GM23338 (cell line): ENCODE measurements around the gene ZNF532. TPM values are rescaled to one million over a fixed set of nuclear protein-coding genes. Genes with fewer than 3 reads are reported as not detected.

Experiments used
- ATAC-seq: fragments of 200-7000 bp; cut with Tn5 transposase; 3 replicates; pipeline ENCODE4 v1.9.1; 2020
- DNase-seq: peaks from one replicate; pipeline ENCODE4 v3.0.0-alpha.2; 2015; ENCODE audit warnings: low spot score
- H2AFZ ChIP-seq: fragments of 200-600 bp; sonication (generic); 2 replicates; pipeline ENCODE4 v1.8.0; 2016; ENCODE audit warnings: antibody characterized with exemption, mild to moderate bottlenecking, moderate library complexity
- H3F3A ChIP-seq: fragments of 200-600 bp; sonication (generic); replicated peaks from 2 replicates; pipeline ENCODE4 v1.8.0; 2017; ENCODE audit warnings: antibody characterized with exemption, mixed run types, low read depth
- H3K27ac ChIP-seq: fragments of 200-600 bp; sonication (generic); 2 replicates; pipeline ENCODE4 v1.6.1; 2016; ENCODE audit warnings: low read depth
- H3K27me3 ChIP-seq: fragments of 200-600 bp; sonication (generic); 2 replicates; pipeline ENCODE4 v1.8.0; 2016; ENCODE audit warnings: mild to moderate bottlenecking, mixed run types, moderate library complexity; ENCODE audit not compliant: insufficient read depth
- H3K36me3 ChIP-seq: fragments of 200-600 bp; sonication (generic); 2 replicates; pipeline ENCODE4 v1.8.0; 2016; ENCODE audit warnings: mild to moderate bottlenecking; ENCODE audit not compliant: insufficient read depth
- H3K4me1 ChIP-seq: fragments of 200-600 bp; sonication (generic); 2 replicates; pipeline ENCODE4 v1.8.0; 2016; ENCODE audit warnings: mild to moderate bottlenecking, moderate library complexity; ENCODE audit not compliant: insufficient read depth
- H3K4me2 ChIP-seq: fragments of 200-600 bp; sonication (generic); 2 replicates; pipeline ENCODE4 v1.7.1; 2017; ENCODE audit warnings: mixed run types
- H3K4me3 ChIP-seq: fragments of 200-600 bp; sonication (generic); 2 replicates; pipeline ENCODE4 v1.6.1; 2016; ENCODE audit warnings: mixed run types
- H3K79me2 ChIP-seq: fragments of 200-600 bp; sonication (generic); replicated peaks from 2 replicates; pipeline ENCODE4 v1.8.0; 2017; ENCODE audit warnings: mild to moderate bottlenecking; ENCODE audit not compliant: insufficient read depth
- H3K9me2 ChIP-seq: fragments of 200-600 bp; sonication (generic); 2 replicates; pipeline ENCODE4 v1.8.0; 2017; ENCODE audit not compliant: insufficient read depth
- H4K20me1 ChIP-seq: fragments of 200-600 bp; sonication (generic); replicated peaks from 2 replicates; pipeline ENCODE4 v1.8.0; 2017; ENCODE audit warnings: mild to moderate bottlenecking; ENCODE audit not compliant: insufficient read depth
- H3K27ac Mint-ChIP-seq: 2 replicates; pipeline ENCODE4 v1.8.0; 2020; ENCODE audit warnings: inconsistent platforms, mild to moderate bottlenecking, moderate library complexity, mixed read lengths
- H3K27me3 Mint-ChIP-seq: 3 replicates; pipeline ENCODE4 v1.8.0; 2022; ENCODE audit warnings: low read depth, mild to moderate bottlenecking, moderate library complexity, mixed read lengths, inconsistent platforms; ENCODE audit not compliant: insufficient read depth, poor library complexity
- H3K36me3 Mint-ChIP-seq: 3 replicates; pipeline ENCODE4 v1.8.0; 2021; ENCODE audit warnings: low read depth, mild to moderate bottlenecking, inconsistent platforms, moderate library complexity, mixed read lengths
- H3K4me1 Mint-ChIP-seq: 3 replicates; pipeline ENCODE4 v1.8.0; 2020; ENCODE audit warnings: mild to moderate bottlenecking, inconsistent platforms, mixed read lengths
- H3K4me3 Mint-ChIP-seq: 3 replicates; pipeline ENCODE4 v1.8.0; 2021; ENCODE audit warnings: moderate library complexity, mild to moderate bottlenecking, inconsistent platforms, mixed read lengths
- H3K9me3 Mint-ChIP-seq: 3 replicates; pipeline ENCODE4 v1.8.0; 2020; ENCODE audit warnings: moderate library complexity, mild to moderate bottlenecking, inconsistent platforms, mixed read lengths
- CREB1 ChIP-seq: fragments of 250-450 bp; sonication (Bioruptor Pico); IDR thresholded peaks from 2 replicates; pipeline ENCODE4 v1.5.0; 2020; ENCODE audit warnings: low read depth, mild to moderate bottlenecking, moderate library complexity
- CTCF ChIP-seq, 2 experiments: fragments of 200-600 bp in 1 of 2; sonication (generic) in 1 of 2; conservative IDR thresholded peaks; 2 replicates each; pipeline versions ENCODE4 v1.5.1 to v1.6.1; 2016 to 2017; ENCODE audit warnings: antibody characterized with exemption in 2 of 2, low read depth in 2 of 2, mild to moderate bottlenecking in 2 of 2, moderate library complexity in 1 of 2
- EZH2 ChIP-seq: fragments of 200-600 bp; sonication (generic); IDR thresholded peaks from one replicate; pipeline ENCODE4 v1.8.0; 2017; ENCODE audit warnings: antibody characterized with exemption, mild to moderate bottlenecking, low read depth; ENCODE audit not compliant: unreplicated experiment
- EZH2phosphoT487 ChIP-seq: fragments of 200-600 bp; sonication (generic); IDR thresholded peaks from one replicate; pipeline ENCODE4 v1.8.1; 2018; ENCODE audit warnings: antibody characterized with exemption; ENCODE audit not compliant: unreplicated experiment
- JUNB ChIP-seq: IDR thresholded peaks from one replicate; pipeline ENCODE4 v1.6.1; 2016; ENCODE audit warnings: antibody characterized with exemption; ENCODE audit not compliant: unreplicated experiment
- NANOG ChIP-seq: IDR thresholded peaks from 2 replicates; pipeline ENCODE4 v1.6.1; 2016; ENCODE audit warnings: antibody characterized with exemption, borderline replicate concordance
- POLR2AphosphoS5 ChIP-seq: IDR thresholded peaks from 2 replicates; pipeline ENCODE4 v1.6.1; 2016; ENCODE audit warnings: antibody characterized with exemption, low read depth
- REST ChIP-seq: IDR thresholded peaks from one replicate; pipeline ENCODE4 v1.6.1; 2018; ENCODE audit warnings: antibody characterized with exemption; ENCODE audit not compliant: unreplicated experiment
- STAT1 ChIP-seq: IDR thresholded peaks from one replicate; pipeline ENCODE4 v1.6.1; 2016; ENCODE audit warnings: antibody characterized with exemption; ENCODE audit not compliant: unreplicated experiment
- ZNF114 ChIP-seq: fragments of 250-450 bp; sonication (Bioruptor Pico); IDR thresholded peaks from 2 replicates; pipeline ENCODE4 v1.5.0; 2020; ENCODE audit warnings: mild to moderate bottlenecking, moderate library complexity
- ZNF331 ChIP-seq: fragments of 250-450 bp; sonication (Bioruptor Pico); IDR thresholded peaks from 2 replicates; pipeline ENCODE4 v1.5.0; 2020; ENCODE audit warnings: low read depth, mild to moderate bottlenecking, moderate library complexity
- ZNF462 ChIP-seq: fragments of 250-450 bp; sonication (Bioruptor Pico); IDR thresholded peaks from 2 replicates; pipeline ENCODE4 v1.5.0; 2020; ENCODE audit warnings: mild to moderate bottlenecking, moderate library complexity
- polyA plus RNA-seq: library from polyadenylated mRNA; unstranded; fragments of >200 nt; fragmentation: Nextera tagmentation; extraction: Ambion mirVana; gene quantifications from 2 replicates; pipeline ENCODE4 v1.2.1, GENCODE V29; 2016
- total RNA-seq: library from RNA; depleted of rRNA; stranded (reverse); fragments of >200 nt; shearing (Covaris generic); gene quantifications from 2 replicates; pipeline ENCODE4 v1.2.3, GENCODE V29; 2014
- TF ChIP-seq, protein P1 (sequence below): IDR thresholded peaks from 2 replicates; pipeline ENCODE4 v1.6.1; 2016; ENCODE audit warnings: antibody characterized with exemption

The ZNF532 gene
- total and polyA plus RNA-seq, 2 experiments from 2014 or later = 51.5 to 225 TPM

- H3K36me3 ChIP-seq = peaks cover 6% of the 10 kb centered on the region
- Mint-ChIP-seq H3K4me1 (peaks cover 68% of the 10 kb centered on the region), H3K27ac (peak overlapping the region; percentile 19), H3K4me3 (no peak overlapping the region), H3K27me3 (peaks cover 15% of the 10 kb centered on the region), H3K9me3 (no peaks in the 10 kb centered on the region), H3K36me3 (peaks cover 80% of the 10 kb centered on the region)
- DNase-seq = no peak
- no peak overlapping the region for H2AFZ ChIP-seq
- no peak overlapping the region for H3K4me3 ChIP-seq
- ATAC-seq = no peak; the same call in 2 of the 3 replicates
- peaks cover 58% of the 10 kb centered on the region for H4K20me1 ChIP-seq
- no peak overlapping the region for H3K4me2 ChIP-seq
- H3K4me1 ChIP-seq = peaks cover 44% of the 10 kb centered on the region
- H3K27ac ChIP-seq = peak overlapping the region; percentile 83
- H3F3A ChIP-seq = peaks cover 5% of the 10 kb centered on the region; the same call in 1 of the 2 replicates
- peaks cover 100% of the 10 kb centered on the region for H3K79me2 ChIP-seq
- TF ChIP-seq, protein P1, sequence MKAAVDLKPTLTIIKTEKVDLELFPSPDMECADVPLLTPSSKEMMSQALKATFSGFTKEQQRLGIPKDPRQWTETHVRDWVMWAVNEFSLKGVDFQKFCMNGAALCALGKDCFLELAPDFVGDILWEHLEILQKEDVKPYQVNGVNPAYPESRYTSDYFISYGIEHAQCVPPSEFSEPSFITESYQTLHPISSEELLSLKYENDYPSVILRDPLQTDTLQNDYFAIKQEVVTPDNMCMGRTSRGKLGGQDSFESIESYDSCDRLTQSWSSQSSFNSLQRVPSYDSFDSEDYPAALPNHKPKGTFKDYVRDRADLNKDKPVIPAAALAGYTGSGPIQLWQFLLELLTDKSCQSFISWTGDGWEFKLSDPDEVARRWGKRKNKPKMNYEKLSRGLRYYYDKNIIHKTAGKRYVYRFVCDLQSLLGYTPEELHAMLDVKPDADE = no peak
- TF ChIP-seq NANOG (no peak), ZNF462 (CRISPR knock-in tag) (no peak), ZNF331 (CRISPR knock-in tag) (no peak), EZH2 (no peak), ZNF114 (CRISPR knock-in tag) (no peak), EZH2phosphoT487 (no peak), JUNB (no peak), CTCF (conservative IDR thresholded peaks at IDR 0.05; ENCODE audit: low read depth in 2 of 2) (no peak), CREB1 (CRISPR knock-in tag) (no peak), REST (no peak), POLR2AphosphoS5 (no peak), STAT1 (no peak)
- H3K9me2 ChIP-seq = no peaks in the 10 kb centered on the region
- no peaks in the 10 kb centered on the region for H3K27me3 ChIP-seq
These were observed 41.2 kb downstream of the ZNF532 start for GRCh38 chr18:58905777-58906428.
